HCT116 (cell line): ENCODE data around the gene ADGRL3.

Experiments
- CEBPB ChIP-seq: IDR thresholded peaks from 2 replicates; pipeline ENCODE4 v1.6.1; 2012; ENCODE audit warnings: low read depth
- ELF1 ChIP-seq: IDR thresholded peaks from 2 replicates; pipeline ENCODE4 v1.6.1; 2012; ENCODE audit warnings: low read depth, borderline replicate concordance
- POLR2AphosphoS5 ChIP-seq: IDR thresholded peaks from 2 replicates; pipeline ENCODE4 v1.6.1; 2011; ENCODE audit warnings: mild to moderate bottlenecking, low read depth, low read length, moderate library complexity
- TF ChIP-seq, protein P1 (sequence below), 3 experiments: fragments of 200-600 bp in 1 of 3; sonication (generic) in 1 of 3; IDR thresholded peaks in 2 of 3; conservative IDR thresholded peaks in 1 of 3; 2 replicates each; pipeline ENCODE4 v1.5.1; 2012 to 2017; ENCODE audit warnings: low read depth in 2 of 3, low read length in 2 of 3, antibody characterized with exemption in 1 of 3, borderline replicate concordance in 1 of 3, control low read depth in 1 of 3, mild to moderate bottlenecking in 1 of 3, mixed read lengths in 1 of 3, mixed run types in 1 of 3, moderate library complexity in 1 of 3; ENCODE audit not compliant: insufficient read depth in 1 of 3
- TF ChIP-seq, protein P2 (sequence below): IDR thresholded peaks from 2 replicates; pipeline ENCODE4 v1.6.1; 2012; ENCODE audit warnings: low read depth

DNA sequence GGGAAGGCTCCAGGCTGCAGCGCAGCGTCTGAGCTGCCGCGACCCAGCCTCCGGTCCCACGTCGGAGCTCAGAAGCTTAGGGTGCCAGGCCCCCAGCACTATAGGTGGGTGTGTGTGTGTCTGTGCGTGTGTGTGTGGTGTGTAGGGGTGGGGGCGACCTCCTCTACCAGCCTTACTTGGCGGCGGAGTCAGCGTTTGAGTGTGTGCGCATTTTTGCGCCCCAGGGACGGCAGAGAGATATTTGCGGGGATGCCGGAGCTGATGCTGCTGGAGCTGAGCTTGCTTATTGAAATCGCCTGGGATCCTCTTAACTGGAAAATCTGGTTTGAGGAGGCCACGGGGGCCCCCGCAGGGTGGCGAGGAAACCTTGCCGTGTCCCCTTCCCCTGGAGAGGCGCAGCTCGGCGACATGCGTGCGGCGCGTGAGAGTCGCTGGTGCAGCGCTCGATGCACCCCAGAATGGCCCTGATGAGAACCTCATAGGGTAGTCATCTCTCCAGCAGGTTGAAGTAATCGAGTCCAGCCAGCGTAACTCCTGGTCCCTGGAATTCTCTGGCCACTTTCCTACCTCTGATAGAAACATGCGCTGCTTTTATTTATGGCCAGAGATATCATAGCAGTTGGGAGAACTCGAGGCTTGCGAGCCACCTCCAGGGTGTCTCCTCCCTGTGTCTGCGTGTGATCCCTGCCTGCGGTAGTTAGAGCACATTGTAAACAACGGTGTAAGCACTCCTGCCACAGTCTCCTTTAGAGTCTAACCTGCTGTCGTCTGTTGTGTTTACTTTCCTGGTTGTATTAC is 2.7 kb downstream of the ADGRL3 start:
- no peak for TF ChIP-seq POLR2AphosphoS5
- TF ChIP-seq, protein P1, sequence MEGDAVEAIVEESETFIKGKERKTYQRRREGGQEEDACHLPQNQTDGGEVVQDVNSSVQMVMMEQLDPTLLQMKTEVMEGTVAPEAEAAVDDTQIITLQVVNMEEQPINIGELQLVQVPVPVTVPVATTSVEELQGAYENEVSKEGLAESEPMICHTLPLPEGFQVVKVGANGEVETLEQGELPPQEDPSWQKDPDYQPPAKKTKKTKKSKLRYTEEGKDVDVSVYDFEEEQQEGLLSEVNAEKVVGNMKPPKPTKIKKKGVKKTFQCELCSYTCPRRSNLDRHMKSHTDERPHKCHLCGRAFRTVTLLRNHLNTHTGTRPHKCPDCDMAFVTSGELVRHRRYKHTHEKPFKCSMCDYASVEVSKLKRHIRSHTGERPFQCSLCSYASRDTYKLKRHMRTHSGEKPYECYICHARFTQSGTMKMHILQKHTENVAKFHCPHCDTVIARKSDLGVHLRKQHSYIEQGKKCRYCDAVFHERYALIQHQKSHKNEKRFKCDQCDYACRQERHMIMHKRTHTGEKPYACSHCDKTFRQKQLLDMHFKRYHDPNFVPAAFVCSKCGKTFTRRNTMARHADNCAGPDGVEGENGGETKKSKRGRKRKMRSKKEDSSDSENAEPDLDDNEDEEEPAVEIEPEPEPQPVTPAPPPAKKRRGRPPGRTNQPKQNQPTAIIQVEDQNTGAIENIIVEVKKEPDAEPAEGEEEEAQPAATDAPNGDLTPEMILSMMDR (IDR thresholded peaks at IDR 0.05 in 2 of 3, conservative IDR thresholded peaks at IDR 0.05 in 1 of 3; ENCODE audit: borderline replicate concordance in 1 of 3, insufficient read depth in 1 of 3, low read depth in 2 of 3, low read length in 2 of 3) = no peak
- no peak for TF ChIP-seq CEBPB
- TF ChIP-seq, protein P2, sequence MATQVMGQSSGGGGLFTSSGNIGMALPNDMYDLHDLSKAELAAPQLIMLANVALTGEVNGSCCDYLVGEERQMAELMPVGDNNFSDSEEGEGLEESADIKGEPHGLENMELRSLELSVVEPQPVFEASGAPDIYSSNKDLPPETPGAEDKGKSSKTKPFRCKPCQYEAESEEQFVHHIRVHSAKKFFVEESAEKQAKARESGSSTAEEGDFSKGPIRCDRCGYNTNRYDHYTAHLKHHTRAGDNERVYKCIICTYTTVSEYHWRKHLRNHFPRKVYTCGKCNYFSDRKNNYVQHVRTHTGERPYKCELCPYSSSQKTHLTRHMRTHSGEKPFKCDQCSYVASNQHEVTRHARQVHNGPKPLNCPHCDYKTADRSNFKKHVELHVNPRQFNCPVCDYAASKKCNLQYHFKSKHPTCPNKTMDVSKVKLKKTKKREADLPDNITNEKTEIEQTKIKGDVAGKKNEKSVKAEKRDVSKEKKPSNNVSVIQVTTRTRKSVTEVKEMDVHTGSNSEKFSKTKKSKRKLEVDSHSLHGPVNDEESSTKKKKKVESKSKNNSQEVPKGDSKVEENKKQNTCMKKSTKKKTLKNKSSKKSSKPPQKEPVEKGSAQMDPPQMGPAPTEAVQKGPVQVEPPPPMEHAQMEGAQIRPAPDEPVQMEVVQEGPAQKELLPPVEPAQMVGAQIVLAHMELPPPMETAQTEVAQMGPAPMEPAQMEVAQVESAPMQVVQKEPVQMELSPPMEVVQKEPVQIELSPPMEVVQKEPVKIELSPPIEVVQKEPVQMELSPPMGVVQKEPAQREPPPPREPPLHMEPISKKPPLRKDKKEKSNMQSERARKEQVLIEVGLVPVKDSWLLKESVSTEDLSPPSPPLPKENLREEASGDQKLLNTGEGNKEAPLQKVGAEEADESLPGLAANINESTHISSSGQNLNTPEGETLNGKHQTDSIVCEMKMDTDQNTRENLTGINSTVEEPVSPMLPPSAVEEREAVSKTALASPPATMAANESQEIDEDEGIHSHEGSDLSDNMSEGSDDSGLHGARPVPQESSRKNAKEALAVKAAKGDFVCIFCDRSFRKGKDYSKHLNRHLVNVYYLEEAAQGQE = no peak
- no peak for TF ChIP-seq ELF1
